Stomach (tissue), 4 donors: ENCODE results near the gene GLB1L3.

Experiments
- EP300 ChIP-seq: sonication (generic); formaldehyde crosslinking; IDR thresholded peaks from one replicate; pipeline ENCODE4 v1.6.1; 2017; ENCODE audit warnings: antibody characterized with exemption
- POLR2A ChIP-seq, 4 donors: fragments of 450-650 bp; IDR thresholded peaks; one replicate each; pipeline ENCODE4 v1.6.1; 2016; ENCODE audit warnings: antibody characterized with exemption in 4 of 4, control low read depth in 2 of 4, mild to moderate bottlenecking in 1 of 4, moderate library complexity in 1 of 4
- POLR2AphosphoS5 ChIP-seq, 3 donors: sonication (generic); formaldehyde crosslinking; IDR thresholded peaks; one replicate each; pipeline ENCODE4 v1.6.1; 2016; ENCODE audit warnings: antibody characterized with exemption in 3 of 3
- TF ChIP-seq, protein P1 (sequence below), 7 experiments: fragments of 450-650 bp in 4 of 7; fragments of 200-600 bp in 3 of 7; sonication (generic) in 3 of 7; IDR thresholded peaks; one replicate each; pipeline ENCODE4 v1.5.1; 2016 to 2019; ENCODE audit warnings: antibody characterized with exemption in 7 of 7, control low read depth in 2 of 7, mild to moderate bottlenecking in 1 of 7

DNA sequence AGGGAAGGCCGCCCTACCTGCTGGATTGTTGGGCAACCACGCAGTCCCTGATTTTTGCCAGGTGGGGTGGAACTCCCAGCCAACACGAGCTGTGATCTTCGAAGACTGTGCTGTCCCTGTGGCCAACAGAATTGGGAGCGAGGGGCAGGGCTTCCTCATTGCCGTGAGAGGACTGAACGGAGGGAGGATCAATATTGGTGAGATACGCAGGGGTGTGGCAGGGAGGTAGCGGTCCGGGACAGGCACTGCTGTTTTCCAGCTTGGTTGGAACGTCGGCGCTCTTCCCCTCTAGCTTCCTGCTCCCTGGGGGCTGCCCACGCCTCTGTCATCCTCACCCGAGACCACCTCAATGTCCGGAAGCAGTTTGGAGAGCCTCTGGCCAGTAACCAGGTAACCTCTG is 15.2 kb upstream of the GLB1L3 start:
- TF ChIP-seq, protein P1, sequence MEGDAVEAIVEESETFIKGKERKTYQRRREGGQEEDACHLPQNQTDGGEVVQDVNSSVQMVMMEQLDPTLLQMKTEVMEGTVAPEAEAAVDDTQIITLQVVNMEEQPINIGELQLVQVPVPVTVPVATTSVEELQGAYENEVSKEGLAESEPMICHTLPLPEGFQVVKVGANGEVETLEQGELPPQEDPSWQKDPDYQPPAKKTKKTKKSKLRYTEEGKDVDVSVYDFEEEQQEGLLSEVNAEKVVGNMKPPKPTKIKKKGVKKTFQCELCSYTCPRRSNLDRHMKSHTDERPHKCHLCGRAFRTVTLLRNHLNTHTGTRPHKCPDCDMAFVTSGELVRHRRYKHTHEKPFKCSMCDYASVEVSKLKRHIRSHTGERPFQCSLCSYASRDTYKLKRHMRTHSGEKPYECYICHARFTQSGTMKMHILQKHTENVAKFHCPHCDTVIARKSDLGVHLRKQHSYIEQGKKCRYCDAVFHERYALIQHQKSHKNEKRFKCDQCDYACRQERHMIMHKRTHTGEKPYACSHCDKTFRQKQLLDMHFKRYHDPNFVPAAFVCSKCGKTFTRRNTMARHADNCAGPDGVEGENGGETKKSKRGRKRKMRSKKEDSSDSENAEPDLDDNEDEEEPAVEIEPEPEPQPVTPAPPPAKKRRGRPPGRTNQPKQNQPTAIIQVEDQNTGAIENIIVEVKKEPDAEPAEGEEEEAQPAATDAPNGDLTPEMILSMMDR (IDR thresholded peaks at IDR 0.05), result no peak
- TF ChIP-seq POLR2A (IDR thresholded peaks at IDR 0.05), result no peak
- no peak for TF ChIP-seq POLR2AphosphoS5 (IDR thresholded peaks at IDR 0.05)
- no peak for TF ChIP-seq EP300
